HCT116 (cell line): ENCODE results near the gene THSD4. TPM values are rescaled to one million over a fixed set of nuclear protein-coding genes. Genes with fewer than 3 reads are reported as not detected.

Source experiments
- ATAC-seq: fragments of 200-7000 bp; cut with Tn5 transposase; 2 replicates; pipeline ENCODE4 v1.9.1; 2020; ENCODE audit warnings: mild to moderate bottlenecking, moderate library complexity
- BruUV-seq: library from RNA; stranded (reverse); fragments of 400-500 nt; replicated peaks from 2 replicates; lab custom pipeline; 2021; lab: Mats Ljungman, UMichigan
- CTCF ChIA-PET: fragments of 300-600 bp; sonication (Branson Sonifier 250); formaldehyde crosslinking; loops from one replicate; lab custom pipeline; 2021; ENCODE audit warnings: antibody characterized with exemption; lab: Charles Lee
- POLR2A ChIA-PET: fragments of 300-600, 350-600 bp; sonication (Branson Sonifier 250); formaldehyde crosslinking; loops from one replicate; lab custom pipeline; 2021; ENCODE audit warnings: antibody characterized with exemption; lab: Charles Lee
- RAD21 ChIA-PET, 2 experiments: fragments of 300-600 bp; sonication (Branson Sonifier 250); formaldehyde crosslinking; loops; one replicate each; lab custom pipeline; 2023; ENCODE audit warnings: low total read pairs in 2 of 2; ENCODE audit not compliant: uncharacterized antibody in 2 of 2, unreplicated experiment in 2 of 2, low non-redundant PET in 1 of 2; lab: Charles Lee
- DNase-seq: peaks from one replicate; pipeline ENCODE4 v3.0.0-alpha.2; 2010; ENCODE audit warnings: low read depth, low spot score
- H2AFZ ChIP-seq: fragments of 200-600 bp; shearing (Covaris generic), sonication (generic); 2 replicates; pipeline ENCODE4 v1.6.1; 2017; ENCODE audit warnings: low read depth, mixed run types, mixed read lengths, antibody characterized with exemption, low read length; ENCODE audit not compliant: poor library complexity, severe bottlenecking
- H3K27ac ChIP-seq: 2 replicates; pipeline ENCODE4 v1.5.1; 2012; ENCODE audit warnings: low read depth, low read length
- H3K27me3 ChIP-seq: fragments of 200-600 bp; sonication (generic); 2 replicates; pipeline ENCODE4 v1.6.1; 2016; ENCODE audit warnings: mixed run types, low read length, mixed read lengths; ENCODE audit not compliant: insufficient read depth
- H3K36me3 ChIP-seq, 2 experiments: fragments of 200-500 bp in 1 of 2; fragments of 200-600 bp in 1 of 2; sonication (Bioruptor generic) in 1 of 2; sonication (generic) in 1 of 2; 2 replicates each; pipeline versions ENCODE4 v1.5.1 to v1.6.1; 2014 to 2016; ENCODE audit warnings: low read length in 2 of 2, inconsistent platforms in 1 of 2, mixed read lengths in 1 of 2, mixed run types in 1 of 2; ENCODE audit not compliant: insufficient read depth in 2 of 2, control insufficient read depth in 1 of 2
- H3K4me1 ChIP-seq, 2 experiments: fragments of 200-600 bp in 1 of 2; sonication (generic) in 1 of 2; 2 replicates each; pipeline versions ENCODE4 v1.5.1 to v1.6.1; 2012 to 2017; ENCODE audit warnings: low read length in 2 of 2, inconsistent platforms in 1 of 2, mild to moderate bottlenecking in 1 of 2, mixed read lengths in 1 of 2, mixed run types in 1 of 2, moderate library complexity in 1 of 2; ENCODE audit not compliant: insufficient read depth in 2 of 2, control insufficient read depth in 1 of 2
- H3K4me2 ChIP-seq: fragments of 200-600 bp; sonication (generic); 2 replicates; pipeline ENCODE4 v1.6.1; 2017; ENCODE audit warnings: mixed run types, low read length, mixed read lengths
- H3K4me3 ChIP-seq, 2 experiments: fragments of 200-600 bp in 1 of 2; sonication (generic) in 1 of 2; replicated peaks in 1 of 2; 2 replicates each; pipeline ENCODE4 v1.5.1; 2011 to 2016; ENCODE audit warnings: low read length in 2 of 2, control low read depth in 1 of 2, low read depth in 1 of 2, mild to moderate bottlenecking in 1 of 2, mixed read lengths in 1 of 2, mixed run types in 1 of 2
- H3K79me2 ChIP-seq: fragments of 200-600 bp; sonication (generic); 2 replicates; pipeline ENCODE4 v1.6.1; 2017; ENCODE audit warnings: mild to moderate bottlenecking, mixed run types, low read length, moderate library complexity, mixed read lengths; ENCODE audit not compliant: insufficient read depth
- H3K9ac ChIP-seq: fragments of 200-600 bp; sonication (generic); 2 replicates; pipeline ENCODE4 v1.6.1; 2016; ENCODE audit warnings: low read length, mixed read lengths
- H3K9me2 ChIP-seq: fragments of 200-600 bp; sonication (generic), shearing (Covaris generic); 2 replicates; pipeline ENCODE4 v1.6.1; 2017; ENCODE audit warnings: mixed run types, mild to moderate bottlenecking, moderate library complexity; ENCODE audit not compliant: insufficient read depth
- H3K9me3 ChIP-seq, 2 experiments: fragments of 200-500 bp in 1 of 2; fragments of 200-600 bp in 1 of 2; sonication (Bioruptor generic) in 1 of 2; sonication (generic) in 1 of 2; 2 replicates each; pipeline ENCODE4 v1.6.1; 2014 to 2017; ENCODE audit warnings: low read length in 2 of 2, mixed read lengths in 2 of 2, inconsistent platforms in 1 of 2, low read depth in 1 of 2, mild to moderate bottlenecking in 1 of 2, mixed run types in 1 of 2, moderate library complexity in 1 of 2; ENCODE audit not compliant: control insufficient read depth in 1 of 2, insufficient read depth in 1 of 2
- H4K20me1 ChIP-seq: fragments of 200-600 bp; sonication (generic), shearing (Covaris generic); 2 replicates; pipeline ENCODE4 v1.6.1; 2017; ENCODE audit warnings: mixed run types, mild to moderate bottlenecking, moderate library complexity; ENCODE audit not compliant: insufficient read depth
- CBX3 ChIP-seq: IDR thresholded peaks from 2 replicates; pipeline ENCODE4 v1.6.1; 2012; ENCODE audit warnings: low read depth
- JUND ChIP-seq: IDR thresholded peaks from 2 replicates; pipeline ENCODE4 v1.6.1; 2012
- POLR2A ChIP-seq: IDR thresholded peaks from 2 replicates; pipeline ENCODE4 v1.7.0; 2011; ENCODE audit warnings: borderline replicate concordance; ENCODE audit not compliant: insufficient read depth, insufficient read length; ENCODE audit errors: extremely low read depth
- RAD21 ChIP-seq: IDR thresholded peaks from 2 replicates; pipeline ENCODE4 v1.6.1; 2012; ENCODE audit warnings: low read depth, mild to moderate bottlenecking
- SRF ChIP-seq: IDR thresholded peaks from 2 replicates; pipeline ENCODE4 v1.6.1; 2012; ENCODE audit warnings: low read depth
- intact Hi-C: fragments of 100-400 bp; cut with micrococcal nuclease; formaldehyde crosslinking; loops from 2 replicates; pipeline ENCODE4 v1.10.0; 2022
- total RNA-seq: library from RNA; stranded (reverse); gene quantifications from one replicate; pipeline ENCODE4 v1.2.1, GENCODE V29; 2021; ENCODE audit not compliant: unreplicated experiment
- TF ChIP-seq, protein P1 (sequence below): IDR thresholded peaks from 2 replicates; pipeline ENCODE4 v1.6.1; 2011; ENCODE audit warnings: mild to moderate bottlenecking, low read length, moderate library complexity; ENCODE audit not compliant: insufficient replicate concordance; ENCODE audit errors: extremely low read depth

Gene THSD4
- total RNA-seq, 1 experiment from 2014 or later: 30.5 TPM

DNA sequence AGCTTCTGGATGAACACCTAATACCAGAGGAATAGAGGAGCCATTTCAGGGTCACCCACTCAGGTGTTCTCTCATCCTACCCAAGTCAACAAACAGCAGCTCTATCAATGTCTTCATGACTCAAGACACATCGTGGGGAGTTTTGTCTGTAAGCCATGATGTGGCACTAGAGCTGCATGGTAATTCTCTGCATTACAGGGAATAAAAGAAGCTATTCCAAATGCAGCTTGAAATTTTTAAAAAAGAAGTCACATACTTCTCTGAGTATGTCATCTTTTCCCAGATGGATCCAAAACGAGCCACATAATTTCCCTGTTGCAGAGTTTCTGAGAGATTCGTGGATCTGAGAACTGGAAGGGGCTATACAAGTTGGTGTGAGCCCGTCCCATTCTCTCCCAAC is 6.1 kb upstream of the THSD4 start:
- no TSS peak for BruUV-seq
- Histone ChIP-seq H3K9me3 (no peaks in the 10 kb centered on the region), H3K9me2 (no peaks in the 10 kb centered on the region), H2AFZ (no peak overlapping the region), H4K20me1 (no peaks in the 10 kb centered on the region), H3K4me2 (no peak overlapping the region), H3K4me3 (no peak overlapping the region), H3K36me3 (no peaks in the 10 kb centered on the region), H3K27me3 (no peaks in the 10 kb centered on the region), H3K79me2 (no peaks in the 10 kb centered on the region), H3K4me1 (peaks cover 1 to 2% of the 10 kb centered on the region in 2 experiments; a peak in 2 of 4 replicates), H3K27ac (no peak overlapping the region), H3K9ac (no peak overlapping the region)
- intact Hi-C loops: loop anchor here (10.0 kb wide), 1 partner anchor 134 kb away; no protein-coding TSS in a partner anchor
- CTCF ChIA-PET: interaction anchor here (1.0 kb wide), 1 partner anchor 331 kb away, joined by 4 read pairs; no protein-coding TSS in a partner anchor
- TF ChIP-seq POLR2A (no peak), RAD21 (peak; percentile 20; the same call in 1 of the 2 replicates), CBX3 (no peak), JUND (no peak)
- TF ChIP-seq, protein P1, sequence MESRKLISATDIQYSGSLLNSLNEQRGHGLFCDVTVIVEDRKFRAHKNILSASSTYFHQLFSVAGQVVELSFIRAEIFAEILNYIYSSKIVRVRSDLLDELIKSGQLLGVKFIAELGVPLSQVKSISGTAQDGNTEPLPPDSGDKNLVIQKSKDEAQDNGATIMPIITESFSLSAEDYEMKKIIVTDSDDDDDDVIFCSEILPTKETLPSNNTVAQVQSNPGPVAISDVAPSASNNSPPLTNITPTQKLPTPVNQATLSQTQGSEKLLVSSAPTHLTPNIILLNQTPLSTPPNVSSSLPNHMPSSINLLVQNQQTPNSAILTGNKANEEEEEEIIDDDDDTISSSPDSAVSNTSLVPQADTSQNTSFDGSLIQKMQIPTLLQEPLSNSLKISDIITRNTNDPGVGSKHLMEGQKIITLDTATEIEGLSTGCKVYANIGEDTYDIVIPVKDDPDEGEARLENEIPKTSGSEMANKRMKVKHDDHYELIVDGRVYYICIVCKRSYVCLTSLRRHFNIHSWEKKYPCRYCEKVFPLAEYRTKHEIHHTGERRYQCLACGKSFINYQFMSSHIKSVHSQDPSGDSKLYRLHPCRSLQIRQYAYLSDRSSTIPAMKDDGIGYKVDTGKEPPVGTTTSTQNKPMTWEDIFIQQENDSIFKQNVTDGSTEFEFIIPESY: no peak
- DNase-seq (no peak), ATAC-seq (no peak)
- RAD21 ChIA-PET: interaction anchor here (0.6 to 0.9 kb wide), 3 partner anchors 26 to 635 kb away, joined by 4 read pairs; no protein-coding TSS in a partner anchor
- POLR2A ChIA-PET: no interaction called here

DNA sequence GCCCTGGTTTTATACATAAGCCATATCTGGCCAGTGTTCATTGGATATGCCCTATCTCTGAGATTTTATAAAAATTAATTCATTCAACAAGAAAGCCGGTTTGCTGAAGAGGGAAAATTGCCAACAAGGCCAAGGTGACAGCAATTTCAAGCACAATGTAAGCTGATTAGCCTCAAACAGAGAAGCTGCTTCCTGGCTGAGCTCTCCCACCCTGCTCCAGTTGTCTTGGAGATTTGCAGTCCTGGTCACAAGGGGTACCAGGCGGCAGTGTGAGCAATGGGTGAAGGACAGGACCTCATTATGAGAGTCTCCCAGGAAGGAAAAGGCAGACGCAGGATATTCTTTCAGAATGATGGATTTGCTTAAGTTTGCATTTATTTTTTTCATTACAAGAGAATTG is 5.4 kb upstream of the THSD4 start:
- no peaks in the 10 kb centered on the region for H3K9me2 ChIP-seq
- no peak overlapping the region for H3K9ac ChIP-seq
- TF ChIP-seq SRF: no peak
- no TSS peak for BruUV-seq
- H3K4me1 ChIP-seq: peaks cover 9% of the 10 kb centered on the region in 2 experiments; a peak in 3 of 4 replicates
- DNase-seq (no peak), ATAC-seq (no peak)
- CTCF ChIA-PET: no interaction called here
- RAD21 ChIA-PET: no interaction called here
- POLR2A ChIA-PET: no interaction called here
- no peaks in the 10 kb centered on the region for H3K36me3 ChIP-seq
- no peak overlapping the region for H3K4me3 ChIP-seq
- intact Hi-C loops: loop anchor here (10.0 kb wide), 2 partner anchors 135 to 215 kb away; partner anchors contain the start of genes LRRC49 and THAP10
- no peak overlapping the region for H2AFZ ChIP-seq
- H3K9me3 ChIP-seq: no peaks in the 10 kb centered on the region
- H3K27ac ChIP-seq: no peak overlapping the region
- no peaks in the 10 kb centered on the region for H3K79me2 ChIP-seq
- no peak overlapping the region for H3K4me2 ChIP-seq
- H3K27me3 ChIP-seq: no peaks in the 10 kb centered on the region
- no peaks in the 10 kb centered on the region for H4K20me1 ChIP-seq
